GM21529 (cell line): ENCODE data around the gene PITX1.
A peak's percentile ranks its signal among the peaks of the same experiment; 100 is the strongest.

Experiments used
- ATAC-seq: cut with Tn5 transposase; IDR thresholded peaks from one replicate; pipeline ENCODE4 v1.9.1; 2021; ENCODE audit not compliant: unreplicated experiment

Gene PITX1

GRCh38 chr5:135062216-135063055, 28.4 kb upstream of the PITX1 start:
- ATAC-seq = no peak

- no peak for ATAC-seq
These were observed 27.0 kb upstream of the PITX1 start for GRCh38 chr5:135061001-135061400.

DNA sequence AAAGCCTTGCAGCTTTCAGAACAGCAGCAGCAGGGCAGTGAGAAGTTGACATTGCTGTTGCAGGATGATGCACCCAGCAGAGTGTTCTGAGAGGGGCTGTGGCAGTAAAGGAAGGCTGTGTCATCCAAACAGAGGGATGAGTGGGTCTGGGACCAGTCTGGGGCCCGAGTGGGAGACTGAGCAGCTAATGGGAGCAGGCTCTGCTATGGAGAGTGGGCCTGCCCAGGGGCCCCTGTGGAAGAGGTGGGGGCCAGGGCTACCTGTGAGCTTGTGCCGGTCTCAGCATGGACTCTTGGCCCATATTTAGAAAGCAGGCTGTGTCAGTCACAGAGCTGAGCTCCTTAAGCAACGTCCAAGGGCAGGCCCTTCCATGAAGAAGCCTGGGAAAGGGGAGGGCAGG, 26.0 kb upstream of the PITX1 start:
- no peak for ATAC-seq

GRCh38 chr5:135059000-135059923, 25.2 kb upstream of the PITX1 start:
- ATAC-seq = no peak

DNA sequence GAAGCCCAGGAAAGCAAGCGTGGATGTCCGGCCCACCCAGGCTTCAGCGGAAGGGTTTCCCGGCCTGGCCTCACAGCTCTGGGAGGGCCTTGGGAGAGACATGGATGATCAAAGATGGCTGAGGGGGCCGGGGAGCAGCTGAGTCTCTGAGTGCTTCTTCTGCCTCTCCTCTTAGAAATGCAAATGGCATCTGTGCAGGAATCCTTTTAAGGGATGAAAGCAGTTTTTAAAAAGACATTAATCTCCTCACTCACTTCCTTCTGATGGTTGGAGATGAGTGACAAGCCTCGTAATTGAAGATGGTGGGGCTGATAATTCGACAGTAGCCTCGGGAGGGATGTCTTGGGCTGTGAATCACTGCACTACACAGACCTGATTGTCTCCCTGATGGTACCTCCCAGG, 24.3 kb upstream of the PITX1 start:
- ATAC-seq = no peak

DNA sequence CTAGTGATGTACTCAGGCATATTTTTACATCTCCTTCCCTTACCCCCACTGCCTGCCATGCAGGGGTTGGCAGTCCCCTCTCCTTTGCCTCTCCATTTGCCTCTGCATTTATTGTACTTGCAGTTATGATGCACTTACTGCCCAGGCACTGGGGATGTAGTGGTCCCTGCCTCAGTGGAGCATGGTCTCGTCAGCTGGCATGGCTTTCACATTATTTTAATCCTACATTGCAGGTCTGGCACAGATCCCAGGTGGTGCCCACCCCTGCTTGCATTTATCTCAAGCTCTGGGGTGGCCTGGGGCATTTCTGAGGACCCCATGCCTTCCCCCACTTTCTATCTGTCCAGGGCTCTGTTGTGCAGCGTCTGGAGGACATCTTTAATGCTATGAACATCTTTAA, 23.2 kb upstream of the PITX1 start:
- no peak for ATAC-seq

- no peak for ATAC-seq
These were observed 22.4 kb upstream of the PITX1 start for GRCh38 chr5:135056316-135057030.

DNA sequence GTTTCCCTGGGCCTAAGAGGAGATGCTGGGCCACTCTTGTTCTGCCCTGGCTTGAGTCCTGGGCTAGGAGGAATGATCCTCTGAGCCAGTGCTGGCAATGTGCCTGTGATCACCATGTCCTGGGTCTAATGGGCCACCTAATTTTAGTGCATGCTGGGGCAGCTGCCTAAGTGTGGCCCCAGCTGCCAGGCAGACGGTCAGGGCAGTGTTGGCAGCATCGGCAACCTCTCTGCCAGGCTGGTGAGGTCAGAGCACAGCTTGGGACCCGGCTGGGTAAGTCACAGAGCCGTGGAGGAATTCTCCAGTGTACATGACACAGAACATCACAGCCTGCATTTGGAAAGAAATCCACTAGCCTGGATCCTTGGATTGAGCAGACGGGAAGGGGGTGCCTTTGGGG, 21.4 kb upstream of the PITX1 start:
- no peak for ATAC-seq

GRCh38 chr5:135054546-135054945, 20.5 kb upstream of the PITX1 start:
- ATAC-seq = no peak

DNA sequence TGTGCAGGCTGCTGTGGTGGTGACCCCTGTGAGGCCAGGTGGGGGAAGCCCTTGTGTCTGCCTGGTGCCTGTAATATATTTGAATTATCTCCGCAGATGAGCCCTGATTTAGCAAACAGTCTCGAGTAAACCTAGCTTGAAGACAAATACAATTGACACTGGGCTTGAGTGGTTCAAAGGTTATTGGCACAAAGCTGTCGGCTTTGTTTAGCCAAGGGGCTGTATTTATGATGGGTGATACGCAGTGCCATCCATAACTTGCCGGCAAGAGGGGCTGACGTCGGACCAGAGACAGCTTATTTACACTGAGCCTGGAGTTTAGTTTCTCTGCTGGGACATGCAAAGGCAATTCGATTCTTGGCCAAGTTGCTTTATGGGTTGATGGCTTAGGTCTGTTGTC, 20.0 kb upstream of the PITX1 start:
- ATAC-seq = no peak

DNA sequence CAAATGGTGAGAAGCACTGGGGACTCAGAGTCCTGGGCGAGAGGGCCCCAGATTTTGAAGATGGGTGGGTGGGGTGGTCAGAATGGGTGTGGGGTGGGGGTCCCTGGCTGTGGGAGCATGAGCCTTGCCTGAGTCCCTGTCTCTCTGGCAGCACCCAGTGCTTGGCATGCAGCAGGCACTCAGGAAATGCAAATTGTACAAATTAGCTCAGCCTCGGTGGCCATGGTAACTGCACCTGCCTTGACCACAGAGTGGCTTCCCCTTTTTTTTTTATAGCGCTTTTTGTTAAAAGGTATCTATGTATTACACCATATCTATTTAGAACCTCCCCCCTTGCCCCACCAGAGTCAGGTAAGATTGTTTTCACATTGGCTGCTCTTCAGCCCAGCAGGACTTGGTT, 19.2 kb upstream of the PITX1 start:
- peak; percentile 96 for ATAC-seq

DNA sequence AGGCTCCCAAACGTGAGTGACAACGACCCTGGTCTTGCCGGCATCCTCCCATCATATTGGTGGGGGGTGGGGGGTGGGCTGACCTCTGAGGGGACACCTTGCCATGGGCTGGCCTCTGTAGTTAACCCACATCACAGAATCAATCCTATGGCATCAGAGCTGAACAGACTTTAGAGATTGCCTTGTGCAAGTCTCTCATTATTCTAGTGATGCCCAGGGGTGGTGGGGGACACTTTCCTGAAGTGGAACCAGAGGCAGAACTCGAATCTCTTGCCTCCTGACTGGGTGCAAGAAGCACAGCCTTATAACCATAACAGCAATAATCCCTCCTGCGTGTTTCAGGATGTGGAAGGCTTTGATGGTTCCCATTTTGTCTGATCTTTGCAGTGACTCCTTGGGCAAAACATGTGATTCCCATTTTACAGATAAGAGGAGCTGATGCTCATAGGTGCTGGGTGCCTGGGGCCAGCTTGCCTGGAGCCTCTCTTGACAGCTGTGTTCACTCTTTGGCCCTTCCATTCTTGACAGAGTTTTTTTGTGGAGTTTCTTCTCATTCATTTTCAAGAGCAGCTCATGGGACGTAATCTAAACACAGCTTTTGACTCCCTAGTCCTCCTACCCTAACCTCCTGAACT, 18.6 kb upstream of the PITX1 start:
- no peak for ATAC-seq

GRCh38 chr5:135051872-135052271, 17.8 kb upstream of the PITX1 start:
- ATAC-seq = no peak

- ATAC-seq = no peak
These were observed 17.4 kb upstream of the PITX1 start for GRCh38 chr5:135051399-135051798.

GRCh38 chr5:135050244-135050767, 16.3 kb upstream of the PITX1 start:
- ATAC-seq = no peak

- ATAC-seq = no peak
These were observed 14.9 kb upstream of the PITX1 start for GRCh38 chr5:135048930-135049329.

DNA sequence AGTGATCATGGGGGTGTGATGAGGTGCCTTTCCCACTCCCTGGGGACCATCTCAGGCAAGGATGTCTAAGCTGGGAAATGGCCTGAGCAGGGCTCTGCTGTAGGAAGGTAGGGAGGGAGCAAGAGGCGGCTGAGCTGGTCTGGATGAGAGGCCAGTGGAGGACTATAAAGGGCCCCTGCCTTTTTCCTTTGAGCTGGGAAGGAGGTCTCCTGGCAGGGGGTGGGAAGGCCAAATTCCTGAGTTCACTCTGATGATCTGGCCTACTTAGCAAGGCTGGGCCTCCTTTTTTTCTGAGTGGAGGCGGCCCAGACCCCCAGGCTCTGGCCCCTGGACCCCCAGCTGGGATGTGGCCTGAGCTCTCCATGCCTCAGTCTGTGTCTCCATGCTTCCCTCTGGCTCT, 14.3 kb upstream of the PITX1 start:
- no peak for ATAC-seq

GRCh38 chr5:135047347-135047695, 13.3 kb upstream of the PITX1 start:
- ATAC-seq = no peak

- no peak for ATAC-seq
These were observed 12.8 kb upstream of the PITX1 start for GRCh38 chr5:135046661-135047346.

- no peak for ATAC-seq
These were observed 11.5 kb upstream of the PITX1 start for GRCh38 chr5:135045488-135045887.
